ENCODE results near the gene EIF2S2. TPM values are rescaled to one million over a fixed set of nuclear protein-coding genes. Genes with fewer than 3 reads are reported as not detected.

EIF2S2 gene
- total RNA-seq, 1 donor from 2014 or later = 65.3 TPM

- no peak for DNase-seq (ENCODE audit: low spot score)
Observed at GRCh38 chr20:34062570-34063482, 49.2 kb downstream of the EIF2S2 start.

GRCh38 chr20:34061695-34062094 lies 50.3 kb downstream of the EIF2S2 start:
- no peak for DNase-seq (ENCODE audit: low spot score)

GRCh38 chr20:34060970-34061369 lies 51.1 kb downstream of the EIF2S2 start:
- no peak for DNase-seq (ENCODE audit: low spot score)

GRCh38 chr20:34058831-34059230 lies 53.2 kb downstream of the EIF2S2 start:
- DNase-seq (ENCODE audit: low spot score) = no peak

- DNase-seq (ENCODE audit: low spot score) = no peak
Observed at GRCh38 chr20:34055290-34055689, 56.8 kb downstream of the EIF2S2 start.

- no peak for DNase-seq (ENCODE audit: low spot score)
Observed at GRCh38 chr20:34052414-34052813, 59.6 kb downstream of the EIF2S2 start.

- no peak for DNase-seq (ENCODE audit: low spot score)
Observed at GRCh38 chr20:34049897-34050695, 61.9 kb downstream of the EIF2S2 start.

- no peak for DNase-seq (ENCODE audit: low spot score)
Observed at GRCh38 chr20:34049389-34049788, 62.7 kb downstream of the EIF2S2 start.

GRCh38 chr20:34047917-34048316 lies 64.1 kb downstream of the EIF2S2 start:
- DNase-seq (ENCODE audit: low spot score) = no peak

GRCh38 chr20:34047010-34047687 lies 64.9 kb downstream of the EIF2S2 start:
- no peak for DNase-seq (ENCODE audit: low spot score)

- DNase-seq (ENCODE audit: low spot score) = no peak
Observed at GRCh38 chr20:34045930-34046725, 65.9 kb downstream of the EIF2S2 start.

- no peak for DNase-seq (ENCODE audit: low spot score)
Observed at GRCh38 chr20:34045294-34045693, 66.7 kb downstream of the EIF2S2 start.

- DNase-seq (ENCODE audit: low spot score) = no peak
Observed at GRCh38 chr20:34043025-34043424, 69.0 kb downstream of the EIF2S2 start.

GRCh38 chr20:34042262-34042661 lies 69.8 kb downstream of the EIF2S2 start:
- DNase-seq (ENCODE audit: low spot score) = no peak

- no peak for DNase-seq (ENCODE audit: low spot score)
Observed at GRCh38 chr20:34041226-34041625, 70.8 kb downstream of the EIF2S2 start.

- no peak for DNase-seq (ENCODE audit: low spot score)
Observed at GRCh38 chr20:34040300-34040995, 71.6 kb downstream of the EIF2S2 start.

All from ureter (tissue), 1 donor.